ENCODE results near the gene DNAJC10. TPM values are rescaled to one million over a fixed set of nuclear protein-coding genes. Genes with fewer than 3 reads are reported as not detected.

DNAJC10 gene
- total and polyA plus RNA-seq, 9 of the 15 experiments (the other 6 are each of a cell fraction or from before 2014, with no cell fraction given), result 9.8 to 77.7 (median 57.3) TPM

DNA sequence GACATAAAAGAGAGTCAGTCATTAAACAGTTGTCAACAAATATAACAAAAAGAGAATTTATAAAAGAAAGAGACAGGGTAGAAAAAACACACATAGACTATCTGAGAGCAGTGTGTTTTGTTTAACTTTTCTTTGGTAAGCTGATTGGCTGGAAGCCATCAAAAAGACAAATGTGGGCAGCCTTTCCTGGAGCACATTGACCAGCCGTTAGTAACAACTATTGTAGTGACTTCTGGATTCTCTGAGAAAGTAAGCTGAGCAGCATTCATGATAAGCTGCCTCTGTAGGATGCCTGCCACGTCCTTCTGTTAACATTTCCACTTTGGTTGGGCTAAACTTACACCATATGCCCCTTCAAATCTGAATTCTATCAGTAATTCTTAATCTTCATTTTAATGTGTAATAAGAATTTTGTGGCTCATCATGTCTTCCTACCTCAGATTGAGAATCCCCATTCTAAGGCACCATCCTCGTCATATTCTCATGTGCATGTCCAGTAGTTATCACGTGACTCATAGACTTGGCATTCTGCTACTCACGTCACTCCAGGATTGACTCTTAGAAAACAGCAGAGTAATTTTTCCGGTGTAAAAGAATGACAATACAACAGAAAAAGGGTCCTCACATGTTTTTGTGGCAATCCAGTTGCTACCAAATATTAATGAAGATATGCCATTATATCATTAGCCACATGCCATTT lies 43.4 kb upstream of the DNAJC10 start:
- DNase-seq (ENCODE audit: extremely low read depth in 1 of 4, low spot score in 3 of 4) (no peak), ATAC-seq (no peak), FAIRE-seq (no peak)
- no TSS peak for BruUV-seq (replicated peaks)
- Histone ChIP-seq H3K79me2 (ENCODE audit: control insufficient read depth, insufficient read depth, low read length) (no peaks in the 10 kb centered on the region), H3K9me3 (replicated peaks; ENCODE audit: control insufficient read depth, insufficient read depth, low read depth, low read length) (no peaks in the 10 kb centered on the region), H3K9me1 (ENCODE audit: control insufficient read depth, insufficient read depth, low read length) (no peaks in the 10 kb centered on the region), H3K36me3 (ENCODE audit: control insufficient read depth, insufficient read depth, low read length) (no peaks in the 10 kb centered on the region), H2AFZ (ENCODE audit: low read depth, low read length) (no peak overlapping the region), H3K4me1 (replicated peaks in 1 of 2; ENCODE audit: control insufficient read depth in 2 of 2, insufficient read depth in 2 of 2, low read length in 2 of 2) (no peaks in the 10 kb centered on the region), H3K4me2 (ENCODE audit: insufficient read depth, low read length) (no peak overlapping the region), H3K4me3 (no peak overlapping the region), H3K27ac (ENCODE audit: extremely low read depth, low read depth, low read length) (no peak overlapping the region), H3K9ac (ENCODE audit: insufficient read depth in 1 of 2, low read depth in 2 of 2, low read length in 2 of 2) (no peak overlapping the region), H4K20me1 (replicated peaks; ENCODE audit: control insufficient read depth, insufficient read depth, low read length) (no peaks in the 10 kb centered on the region), H3K27me3 (ENCODE audit: control insufficient read depth in 2 of 2, insufficient read depth in 2 of 2, low read length in 2 of 2) (peaks cover 2 to 13% of the 10 kb centered on the region in 2 experiments; a peak in 3 of 5 replicates)
- in situ Hi-C loops (cut with MboI), result loop anchor here (25.0 kb wide), 1 partner anchor 935 kb away; no protein-coding TSS in a partner anchor
- CTCF ChIA-PET (ENCODE audit: low intra/inter-chr PET ratio), result no interaction called here
- 2% methylated on average over 6 of the region's 6 CpGs for WGBS (ENCODE audit: insufficient coverage, low coverage, missing lambda C conversion rate)
- POLR2A ChIA-PET, result interaction anchor here (0.6 kb wide), 1 partner anchor 36 kb away, joined by 4 read pairs; no protein-coding TSS in a partner anchor
- intact Hi-C loops (cut with micrococcal nuclease), result loop anchor here (5.0 kb wide), 1 partner anchor 45 kb away; the partner anchor contains the start of gene DNAJC10
- no peak for TF ChIP-seq STAT5A (IDR thresholded peaks at IDR 0.05; ENCODE audit: borderline replicate concordance, low read length)
- peak; percentile 79 for TF ChIP-seq TOE1 (IDR thresholded peaks at IDR 0.05; ENCODE audit: borderline replicate concordance)
- TF ChIP-seq TOE1 (CRISPR knock-in tag; IDR thresholded peaks at IDR 0.05; ENCODE audit: borderline replicate concordance, low read depth), result no peak
- TF ChIP-seq L3MBTL2 (IDR thresholded peaks at IDR 0.05), result peak; percentile 18; the same call in 1 of the 2 replicates
- TF ChIP-seq RB1 (IDR thresholded peaks at IDR 0.05; ENCODE audit: low read depth), result no peak
- TF ChIP-seq ZBTB11 (CRISPR knock-in tag; IDR thresholded peaks at IDR 0.05), result no peak
